Erythroblast (primary cell): Measurements from ENCODE around the gene STUB1.

Experiments
- DNase-seq, 2 experiments: peaks; one replicate each; lab custom pipeline; 2025; lab: John Stamatoyannopoulos, UW
- GATA1 ChIP-seq: IDR thresholded peaks from 2 replicates; pipeline ENCODE4 v1.6.1; 2011; ENCODE audit warnings: low read depth, mild to moderate bottlenecking, control low read depth, low read length, moderate library complexity
- POLR2A ChIP-seq: IDR thresholded peaks from 2 replicates; pipeline ENCODE4 v1.6.1; 2011; ENCODE audit warnings: mild to moderate bottlenecking, low read length

STUB1 gene

GRCh38 chr16:679814-680624 is at the start of gene STUB1:
TSS of gene STUB1 (plus strand) at chr16:680410. CDS start at chr16:680526, 116 bp downstream.
- DNase-seq, result peak; percentile 92 to 95
- TF ChIP-seq POLR2A (peak; percentile 63), GATA1 (no peak)

DNA sequence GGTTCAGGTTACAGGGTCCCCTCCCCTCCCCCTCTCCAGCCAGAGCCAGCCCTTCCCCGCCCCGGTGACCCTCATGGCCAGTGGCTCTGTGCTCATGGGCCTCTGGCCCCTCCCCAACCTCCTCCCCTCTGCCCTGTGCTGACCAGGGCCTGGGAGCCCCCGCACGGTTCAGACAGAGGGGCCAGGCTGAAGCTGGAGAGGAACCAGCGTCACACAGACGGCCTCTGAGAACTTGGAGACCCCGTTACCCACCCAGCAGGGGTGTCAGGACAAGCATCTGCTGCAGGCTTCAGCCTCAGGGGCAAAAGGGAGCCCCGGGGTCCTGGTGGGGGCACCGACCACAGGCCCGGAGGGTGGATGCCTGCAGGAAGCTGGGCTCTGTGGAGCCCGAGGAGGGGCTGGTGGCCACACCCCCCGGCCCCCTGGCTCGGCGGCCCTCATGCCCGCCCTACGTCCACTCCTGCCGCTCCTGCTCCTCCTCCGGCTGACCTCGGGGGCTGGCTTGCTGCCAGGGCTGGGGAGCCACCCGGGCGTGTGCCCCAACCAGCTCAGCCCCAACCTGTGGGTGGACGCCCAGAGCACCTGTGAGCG is 49.3 kb upstream of the STUB1 start, which contains the start of gene WFIKKN1:
Gene WFIKKN1, plus strand, starts transcription at position 171 of the 591 bp plus-strand sequence. Its CDS starts 269 bp downstream, at position 440.
- no peak for TF ChIP-seq GATA1
- TF ChIP-seq POLR2A, result no peak
- peak; percentile 40 to 42 for DNase-seq

DNA sequence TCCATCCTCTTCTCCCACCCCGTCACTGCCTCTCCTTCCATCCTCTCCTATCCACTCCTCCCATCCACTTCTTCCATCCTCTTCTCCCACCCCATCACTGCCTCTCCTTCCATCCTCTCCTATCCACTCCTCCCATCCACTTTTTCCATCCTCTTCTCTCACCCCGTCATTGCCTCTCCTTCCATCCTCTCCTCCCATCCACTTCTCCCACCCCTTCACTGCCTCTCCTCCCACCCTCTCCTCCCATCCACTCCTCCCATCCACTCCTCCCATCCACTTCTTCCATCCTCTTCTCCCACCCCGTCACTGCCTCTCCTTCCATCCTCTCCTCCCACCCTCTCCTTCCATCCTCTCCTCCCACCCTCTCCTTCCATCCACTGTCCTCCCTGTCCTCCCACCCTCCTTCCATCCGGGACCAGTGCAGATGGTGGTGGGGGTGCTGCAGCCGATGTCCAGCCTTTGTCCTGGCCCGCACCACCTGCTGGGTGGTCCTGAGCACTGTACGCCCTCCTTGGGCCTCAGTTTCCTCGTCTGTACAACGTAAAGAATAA is 48.3 kb upstream of the STUB1 start:
- TF ChIP-seq POLR2A (no peak), GATA1 (no peak)
- DNase-seq, result no peak

DNA sequence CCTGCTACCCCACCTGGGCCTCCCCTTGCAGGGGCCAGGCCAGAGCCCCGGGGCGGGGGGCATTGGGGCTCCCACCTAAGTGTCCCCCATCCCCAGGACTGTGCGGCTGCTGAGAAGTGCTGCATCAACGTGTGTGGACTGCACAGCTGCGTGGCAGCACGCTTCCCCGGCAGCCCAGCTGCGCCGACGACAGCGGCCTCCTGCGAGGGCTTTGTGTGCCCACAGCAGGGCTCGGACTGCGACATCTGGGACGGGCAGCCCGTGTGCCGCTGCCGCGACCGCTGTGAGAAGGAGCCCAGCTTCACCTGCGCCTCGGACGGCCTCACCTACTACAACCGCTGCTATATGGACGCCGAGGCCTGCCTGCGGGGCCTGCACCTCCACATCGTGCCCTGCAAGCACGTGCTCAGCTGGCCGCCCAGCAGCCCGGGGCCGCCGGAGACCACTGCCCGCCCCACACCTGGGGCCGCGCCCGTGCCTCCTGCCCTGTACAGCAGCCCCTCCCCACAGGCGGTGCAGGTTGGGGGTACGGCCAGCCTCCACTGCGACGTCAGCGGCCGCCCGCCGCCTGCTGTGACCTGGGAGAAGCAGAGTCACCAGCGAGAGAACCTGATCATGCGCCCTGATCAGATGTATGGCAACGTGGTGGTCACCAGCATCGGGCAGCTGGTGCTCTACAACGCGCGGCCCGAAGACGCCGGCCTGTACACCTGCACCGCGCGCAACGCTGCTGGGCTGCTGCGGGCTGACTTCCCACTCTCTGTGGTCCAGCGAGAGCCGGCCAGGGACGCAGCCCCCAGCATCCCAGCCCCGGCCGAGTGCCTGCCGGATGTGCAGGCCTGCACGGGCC is 47.5 kb upstream of the STUB1 start:
- TF ChIP-seq GATA1 (no peak), POLR2A (no peak)
- no peak for DNase-seq

- TF ChIP-seq POLR2A (no peak), GATA1 (no peak)
- DNase-seq, result no peak
These were observed 46.7 kb upstream of the STUB1 start for GRCh38 chr16:633336-634050.

DNA sequence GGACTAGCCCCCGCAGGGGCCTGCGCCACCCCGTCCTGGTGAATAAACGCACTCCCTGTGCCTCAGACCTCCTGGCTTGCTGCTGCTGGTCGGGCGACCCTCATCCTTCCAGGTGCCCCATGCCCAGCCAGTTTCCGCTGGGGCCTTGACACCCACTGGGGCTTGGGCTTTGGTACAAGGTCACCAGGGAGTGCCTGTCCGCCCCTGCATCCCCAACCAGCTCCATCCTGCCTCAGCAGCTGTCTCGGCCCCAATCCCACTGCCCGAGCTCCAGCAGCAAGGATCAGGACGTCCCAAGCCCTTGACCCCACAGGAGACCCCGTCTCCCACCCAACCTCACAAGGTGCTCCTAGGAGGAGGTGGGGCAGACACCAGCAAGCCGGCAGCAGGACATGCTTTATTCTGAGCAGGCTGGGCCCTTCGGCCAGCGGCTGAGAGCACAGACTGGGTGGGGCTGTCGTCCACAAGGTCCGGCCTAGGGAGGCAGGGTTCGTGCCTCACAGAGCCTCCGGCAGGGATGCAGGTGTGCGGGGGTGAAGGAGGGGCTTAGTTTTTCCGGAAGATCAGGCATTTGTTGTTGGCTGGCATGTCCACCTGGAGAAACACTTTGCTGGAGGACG is 46.0 kb upstream of the STUB1 start:
- no peak for DNase-seq

DNA sequence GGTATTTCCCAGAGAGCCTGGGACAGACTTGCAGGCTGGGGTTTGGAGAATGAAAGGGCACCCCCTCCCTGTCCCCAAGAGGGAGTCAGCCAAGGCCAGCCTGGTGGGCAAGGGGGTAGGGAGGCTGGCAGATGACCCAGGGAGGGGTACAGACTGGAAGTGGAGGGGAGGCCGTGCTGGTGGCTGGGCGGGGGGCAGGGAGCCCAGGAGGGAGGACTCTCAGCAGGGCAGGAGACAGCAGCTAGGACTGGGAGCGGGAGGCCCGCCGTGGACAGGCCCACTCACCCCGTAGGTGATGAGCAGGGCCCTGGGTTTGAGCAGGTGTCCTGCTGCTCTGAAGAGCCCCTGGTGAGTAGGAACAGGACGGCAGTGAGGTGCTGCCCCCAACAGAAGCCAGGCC is 45.2 kb upstream of the STUB1 start:
- no peak for DNase-seq
- TF ChIP-seq POLR2A (no peak), GATA1 (no peak)

More for the DNA sequence above, 46.0 kb upstream of the STUB1 start:
- no peak for TF ChIP-seq GATA1
- no peak for TF ChIP-seq POLR2A

GRCh38 chr16:635573-636205 is 44.5 kb upstream of the STUB1 start:
- DNase-seq, result peak in 1 of 2 experiments; percentile 30
- TF ChIP-seq POLR2A, result no peak
- no peak for TF ChIP-seq GATA1

DNA sequence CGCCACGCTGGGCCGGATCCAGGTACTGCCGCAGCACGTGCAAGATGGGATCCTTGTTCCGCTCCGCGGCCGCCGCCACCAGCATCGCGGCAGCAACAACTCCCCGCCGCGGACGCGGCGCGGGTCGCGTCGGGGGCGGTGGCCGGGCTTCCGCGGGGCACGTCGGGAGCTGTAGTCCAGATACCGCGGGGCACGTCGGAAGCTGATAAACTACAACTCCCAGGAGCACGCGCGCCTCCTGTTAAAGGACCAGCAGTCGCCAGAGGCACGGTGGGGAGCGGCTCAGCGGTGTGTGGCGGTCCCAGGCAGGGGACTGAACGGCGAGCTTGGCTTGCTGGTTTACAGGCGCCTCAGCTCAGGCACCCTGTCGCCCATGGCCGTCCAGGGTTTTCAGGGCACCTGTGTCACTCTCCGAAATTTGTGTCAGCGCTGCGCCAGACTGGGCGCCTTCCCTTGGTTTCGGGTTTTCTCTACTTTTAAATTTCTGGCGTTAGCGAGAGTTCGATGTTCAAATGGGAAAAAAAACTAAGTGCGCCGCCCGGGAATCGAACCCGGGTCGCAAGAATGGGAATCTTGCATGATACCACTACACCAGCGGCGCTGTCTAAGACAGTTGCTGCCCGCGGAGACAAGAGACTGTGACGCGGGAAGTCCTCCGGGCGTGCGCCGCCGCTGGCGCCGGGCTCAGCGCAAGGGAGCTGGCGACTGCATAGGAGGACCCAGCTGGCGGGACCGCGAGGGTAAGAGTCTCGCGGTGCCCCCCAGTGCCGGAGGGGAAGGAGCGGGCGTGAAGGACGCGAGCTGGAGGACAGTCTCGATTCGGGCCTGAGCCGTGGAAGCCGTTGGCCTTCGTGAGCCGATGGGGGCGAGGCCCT is 43.8 kb upstream of the STUB1 start, which contains the start of gene METTL26:
Gene METTL26, minus strand, starts transcription at position 100 of the 875 bp plus-strand sequence. Its CDS starts 15 bp downstream, at position 85.
- no peak for TF ChIP-seq GATA1
- peak; percentile 58 for TF ChIP-seq POLR2A
- peak; percentile 97 for DNase-seq

- DNase-seq, result peak; percentile 92 to 96
- no peak for TF ChIP-seq POLR2A
- no peak for TF ChIP-seq GATA1
These were observed 42.9 kb upstream of the STUB1 start for GRCh38 chr16:637081-638018.

GRCh38 chr16:638034-638543 is 42.1 kb upstream of the STUB1 start:
- no peak for TF ChIP-seq GATA1
- no peak for TF ChIP-seq POLR2A
- DNase-seq, result no peak
